HEK293 (cell line): ENCODE data around the gene AMT.

ENCODE experiments used
- EGR2 ChIP-seq: fragments of 450-650 bp; formaldehyde crosslinking; IDR thresholded peaks from 2 replicates; pipeline ENCODE4 v1.5.1; 2016; ENCODE audit warnings: low read depth, missing biosample characterization, missing genetic modification characterization
- FEZF1 ChIP-seq: fragments of 450-650 bp; formaldehyde crosslinking; IDR thresholded peaks from 2 replicates; pipeline ENCODE4 v1.5.1; 2016; ENCODE audit warnings: missing biosample characterization, missing genetic modification characterization
- GLI2 ChIP-seq: fragments of 450-650 bp; formaldehyde crosslinking; IDR thresholded peaks from 2 replicates; pipeline ENCODE4; 2017; ENCODE audit warnings: missing biosample characterization, missing genetic modification characterization, low read depth, borderline replicate concordance
- GLI4 ChIP-seq: fragments of 450-650 bp; formaldehyde crosslinking; IDR thresholded peaks from 2 replicates; pipeline ENCODE4 v1.5.1; 2016; ENCODE audit warnings: missing biosample characterization, missing genetic modification characterization
- MYNN ChIP-seq: fragments of 450-650 bp; formaldehyde crosslinking; IDR thresholded peaks from 2 replicates; pipeline ENCODE4 v1.5.1; 2016; ENCODE audit warnings: missing biosample characterization, missing genetic modification characterization, borderline replicate concordance
- OVOL3 ChIP-seq: fragments of 450-650 bp; formaldehyde crosslinking; IDR thresholded peaks from 2 replicates; pipeline ENCODE4 v1.5.1; 2016; ENCODE audit warnings: missing biosample characterization, missing genetic modification characterization
- REST ChIP-seq: fragments of 450-650 bp; formaldehyde crosslinking; IDR thresholded peaks from 2 replicates; pipeline ENCODE4 v1.5.1; 2016; ENCODE audit warnings: missing biosample characterization, missing genetic modification characterization
- SP7 ChIP-seq: fragments of 450-650 bp; formaldehyde crosslinking; IDR thresholded peaks from 2 replicates; pipeline ENCODE4 v1.5.1; 2016; ENCODE audit warnings: missing biosample characterization, missing genetic modification characterization
- ZBTB8A ChIP-seq: fragments of 450-650 bp; formaldehyde crosslinking; IDR thresholded peaks from 2 replicates; pipeline ENCODE4 v1.5.1; 2016; ENCODE audit warnings: missing biosample characterization, missing genetic modification characterization
- ZFHX2 ChIP-seq: fragments of 450-650 bp; formaldehyde crosslinking; conservative IDR thresholded peaks from 2 replicates; pipeline ENCODE4 v1.5.1; 2016; ENCODE audit warnings: missing biosample characterization, missing genetic modification characterization
- ZNF112 ChIP-seq: fragments of 450-650 bp; formaldehyde crosslinking; IDR thresholded peaks from 2 replicates; pipeline ENCODE4 v1.5.0; 2017; ENCODE audit warnings: missing biosample characterization, missing genetic modification characterization
- ZNF114 ChIP-seq: fragments of 450-650 bp; formaldehyde crosslinking; IDR thresholded peaks from 2 replicates; pipeline ENCODE4 v1.5.0; 2017; ENCODE audit warnings: missing biosample characterization, missing genetic modification characterization
- ZNF138 ChIP-seq: fragments of 450-650 bp; formaldehyde crosslinking; IDR thresholded peaks from 2 replicates; pipeline ENCODE4 v1.5.1; 2016; ENCODE audit warnings: missing biosample characterization, missing genetic modification characterization, borderline replicate concordance
- ZNF18 ChIP-seq: fragments of 450-650 bp; formaldehyde crosslinking; IDR thresholded peaks from 2 replicates; pipeline ENCODE4 v1.5.1; 2016; ENCODE audit warnings: missing biosample characterization, missing genetic modification characterization
- ZNF2 ChIP-seq: fragments of 450-650 bp; formaldehyde crosslinking; IDR thresholded peaks from 2 replicates; pipeline ENCODE4 v1.5.1; 2016; ENCODE audit warnings: missing biosample characterization, missing genetic modification characterization
- ZNF335 ChIP-seq: fragments of 450-650 bp; formaldehyde crosslinking; conservative IDR thresholded peaks from 2 replicates; pipeline ENCODE4 v1.5.1; 2016; ENCODE audit warnings: missing biosample characterization, missing genetic modification characterization
- ZNF37A ChIP-seq: fragments of 450-650 bp; IDR thresholded peaks from 2 replicates; pipeline ENCODE4 v1.5.1; 2018; ENCODE audit warnings: missing biosample characterization, missing genetic modification characterization
- ZNF48 ChIP-seq: fragments of 450-650 bp; formaldehyde crosslinking; IDR thresholded peaks from 2 replicates; pipeline ENCODE4 v1.5.1; 2016; ENCODE audit warnings: missing biosample characterization, missing genetic modification characterization
- ZNF518A ChIP-seq: fragments of 450-650 bp; formaldehyde crosslinking; conservative IDR thresholded peaks from 2 replicates; pipeline ENCODE4 v1.5.1; 2016; ENCODE audit warnings: low read depth, missing biosample characterization, missing genetic modification characterization
- ZNF521 ChIP-seq: fragments of 450-650 bp; formaldehyde crosslinking; IDR thresholded peaks from 2 replicates; pipeline ENCODE4 v1.5.1; 2017; ENCODE audit warnings: missing biosample characterization, mild to moderate bottlenecking, missing genetic modification characterization
- ZNF600 ChIP-seq: fragments of 450-650 bp; formaldehyde crosslinking; IDR thresholded peaks from 2 replicates; pipeline ENCODE4 v1.5.1; 2016; ENCODE audit warnings: missing biosample characterization, missing genetic modification characterization
- ZNF776 ChIP-seq: fragments of 450-650 bp; formaldehyde crosslinking; IDR thresholded peaks from 2 replicates; pipeline ENCODE4 v1.5.0; 2017; ENCODE audit warnings: missing biosample characterization, missing genetic modification characterization, borderline replicate concordance
- ZNF837 ChIP-seq: fragments of 450-650 bp; formaldehyde crosslinking; IDR thresholded peaks from 2 replicates; pipeline ENCODE4 v1.5.1; 2016; ENCODE audit warnings: missing biosample characterization, missing genetic modification characterization
- ZSCAN5A ChIP-seq: fragments of 450-650 bp; formaldehyde crosslinking; IDR thresholded peaks from 2 replicates; pipeline ENCODE4 v1.5.1; 2016; ENCODE audit warnings: missing biosample characterization, missing genetic modification characterization
- TF ChIP-seq, protein P1 (sequence below): fragments of 450-650 bp; formaldehyde crosslinking; IDR thresholded peaks from 2 replicates; pipeline ENCODE4 v1.5.1; 2016; ENCODE audit warnings: missing biosample characterization, missing genetic modification characterization
- TF ChIP-seq, protein P2 (sequence below): fragments of 450-650 bp; formaldehyde crosslinking; IDR thresholded peaks from 2 replicates; pipeline ENCODE4 v1.5.1; 2016; ENCODE audit warnings: missing biosample characterization, missing genetic modification characterization

AMT gene

DNA sequence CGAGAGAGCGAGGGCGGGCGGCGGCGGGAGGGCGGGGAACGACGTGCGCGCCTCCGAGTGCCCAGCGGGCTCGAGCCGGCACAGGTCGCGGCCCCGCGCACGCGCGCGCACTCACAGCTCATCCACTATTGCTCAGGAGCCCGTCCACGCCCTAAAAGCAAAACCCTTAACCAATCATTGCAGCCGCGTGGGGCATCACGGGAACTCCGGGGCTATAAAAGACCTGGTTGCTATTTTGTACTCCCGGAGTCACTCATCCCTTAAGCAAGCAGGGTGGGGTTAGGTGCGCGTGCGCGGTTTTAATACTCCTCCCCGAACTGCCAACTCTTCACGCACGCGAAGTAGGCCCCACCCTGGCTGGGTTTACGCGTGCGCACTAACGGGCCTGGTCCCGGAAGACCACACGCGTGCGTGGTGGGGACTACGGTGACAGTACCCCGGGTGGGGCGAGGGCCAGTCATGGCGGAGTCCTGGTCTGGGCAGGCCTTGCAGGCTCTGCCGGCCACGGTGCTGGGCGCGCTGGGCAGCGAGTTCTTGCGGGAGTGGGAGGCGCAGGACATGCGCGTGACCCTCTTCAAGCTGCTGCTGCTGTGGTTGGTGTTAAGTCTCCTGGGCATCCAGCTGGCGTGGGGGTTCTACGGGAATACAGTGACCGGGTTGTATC, 10.2 kb downstream of the AMT start, which contains the start of the genes RHOA and TCTA (continued):
- TF ChIP-seq REST (tag by site-specific recombination) (peak; percentile 21; the same call in 1 of the 2 replicates), ZBTB8A (tag by site-specific recombination) (no peak), ZNF37A (tag by site-specific recombination) (no peak), ZNF776 (tag by site-specific recombination) (no peak), ZNF18 (no peak), ZNF112 (tag by site-specific recombination) (no peak), ZNF48 (tag by site-specific recombination) (no peak), ZNF837 (no peak), OVOL3 (tag by site-specific recombination) (no peak), MYNN (no peak), ZSCAN5A (tag by site-specific recombination) (no peak), ZNF335 (tag by site-specific recombination) (peak; percentile 55), ZNF600 (tag by site-specific recombination) (peak; percentile 84), ZNF114 (tag by site-specific recombination) (no peak), ZNF521 (tag by site-specific recombination) (no peak), SP7 (peak; percentile 20; the same call in 1 of the 2 replicates), FEZF1 (no peak), GLI4 (tag by site-specific recombination) (no peak), ZFHX2 (tag by site-specific recombination) (peak; percentile 64; the same call in 1 of the 2 replicates), GLI2 (tag by site-specific recombination) (no peak), ZNF138 (tag by site-specific recombination) (no peak), ZNF518A (no peak), ZNF2 (tag by site-specific recombination) (no peak), EGR2 (tag by site-specific recombination) (peak; percentile 53)
- TF ChIP-seq, protein P1, sequence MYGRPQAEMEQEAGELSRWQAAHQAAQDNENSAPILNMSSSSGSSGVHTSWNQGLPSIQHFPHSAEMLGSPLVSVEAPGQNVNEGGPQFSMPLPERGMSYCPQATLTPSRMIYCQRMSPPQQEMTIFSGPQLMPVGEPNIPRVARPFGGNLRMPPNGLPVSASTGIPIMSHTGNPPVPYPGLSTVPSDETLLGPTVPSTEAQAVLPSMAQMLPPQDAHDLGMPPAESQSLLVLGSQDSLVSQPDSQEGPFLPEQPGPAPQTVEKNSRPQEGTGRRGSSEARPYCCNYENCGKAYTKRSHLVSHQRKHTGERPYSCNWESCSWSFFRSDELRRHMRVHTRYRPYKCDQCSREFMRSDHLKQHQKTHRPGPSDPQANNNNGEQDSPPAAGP (tag by site-specific recombination), result 0 out of 2 replicates have a peak, but pooled peaks have one; percentile 23
- TF ChIP-seq, protein P2, sequence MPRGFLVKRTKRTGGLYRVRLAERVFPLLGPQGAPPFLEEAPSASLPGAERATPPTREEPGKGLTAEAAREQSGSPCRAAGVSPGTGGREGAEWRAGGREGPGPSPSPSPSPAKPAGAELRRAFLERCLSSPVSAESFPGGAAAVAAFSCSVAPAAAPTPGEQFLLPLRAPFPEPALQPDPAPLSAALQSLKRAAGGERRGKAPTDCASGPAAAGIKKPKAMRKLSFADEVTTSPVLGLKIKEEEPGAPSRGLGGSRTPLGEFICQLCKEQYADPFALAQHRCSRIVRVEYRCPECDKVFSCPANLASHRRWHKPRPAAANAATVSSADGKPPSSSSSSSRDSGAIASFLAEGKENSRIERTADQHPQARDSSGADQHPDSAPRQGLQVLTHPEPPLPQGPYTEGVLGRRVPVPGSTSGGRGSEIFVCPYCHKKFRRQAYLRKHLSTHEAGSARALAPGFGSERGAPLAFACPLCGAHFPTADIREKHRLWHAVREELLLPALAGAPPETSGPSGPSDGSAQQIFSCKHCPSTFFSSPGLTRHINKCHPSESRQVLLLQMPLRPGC (tag by site-specific recombination), result no peak
